ENCODE data around the gene NPY4R.
"Not testable (repeated sequence)": the region's sequence is repeated elsewhere in the genome, so short reads cannot be mapped to it uniquely, and the experiment has no call there.

Gene NPY4R

DNA sequence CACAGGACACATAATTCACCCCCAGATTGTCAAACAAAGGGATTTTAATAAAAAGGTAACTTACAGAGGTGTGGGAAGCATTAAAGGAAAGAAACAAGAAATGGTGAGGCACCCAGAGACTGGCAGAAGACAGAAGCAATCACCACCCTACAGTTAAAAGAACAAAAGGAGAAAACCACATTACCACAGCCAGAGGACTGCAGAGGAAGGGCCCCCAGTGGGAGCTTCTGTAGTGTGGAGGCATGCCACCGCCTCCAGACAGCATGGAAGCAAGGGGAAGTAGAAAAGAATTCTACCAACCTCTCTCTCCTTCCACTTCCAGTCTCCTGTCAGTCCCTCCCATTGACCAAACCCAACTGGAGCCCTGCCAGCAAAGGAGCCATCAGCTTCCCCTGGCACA, 4.4 kb upstream of the NPY4R start:
- not testable (repeated sequence) for H3K36me3 ChIP-seq (ENCODE audit: control insufficient read depth in 1 of 2, insufficient read depth in 2 of 2, low read length in 2 of 2); H2BK12ac ChIP-seq (ENCODE audit: low read length); DNase-seq; H2AK5ac ChIP-seq (ENCODE audit: low read length); H3K4me1 ChIP-seq (ENCODE audit: control insufficient read depth in 1 of 2, insufficient read depth in 2 of 2, low read length in 2 of 2); H4K12ac ChIP-seq (ENCODE audit: low read depth, low read length); H3K4me2 ChIP-seq (ENCODE audit: low read length); H3K18ac ChIP-seq (ENCODE audit: low read length); H4K8ac ChIP-seq (ENCODE audit: low read depth, low read length); H4K91ac ChIP-seq (ENCODE audit: low read depth, low read length); H2BK120ac ChIP-seq (ENCODE audit: insufficient read depth, low read length, poor library complexity); H3K9me3 ChIP-seq (ENCODE audit: insufficient read depth, low read depth, low read length); H2BK5ac ChIP-seq (ENCODE audit: low read depth, low read length, poor library complexity); H3K27me3 ChIP-seq (ENCODE audit: insufficient read depth, low read length); H2AFZ ChIP-seq (ENCODE audit: insufficient read depth, low read length, poor library complexity); H3K79me1 ChIP-seq (ENCODE audit: low read length); H3K27ac ChIP-seq (ENCODE audit: low read depth, low read length); H3K4ac ChIP-seq (ENCODE audit: low read depth, low read length); H3K14ac ChIP-seq (ENCODE audit: low read length); H3K23ac ChIP-seq (ENCODE audit: low read length); H3K79me2 ChIP-seq (ENCODE audit: control insufficient read depth, insufficient read depth, low read length, poor library complexity); H3K4me3 ChIP-seq (ENCODE audit: low read depth, low read length); H3K9ac ChIP-seq (ENCODE audit: low read length)
- no CpG with 5 or more reads among the region's 1 CpG for WGBS (ENCODE audit: extremely low coverage, insufficient coverage, insufficient read length)

DNA sequence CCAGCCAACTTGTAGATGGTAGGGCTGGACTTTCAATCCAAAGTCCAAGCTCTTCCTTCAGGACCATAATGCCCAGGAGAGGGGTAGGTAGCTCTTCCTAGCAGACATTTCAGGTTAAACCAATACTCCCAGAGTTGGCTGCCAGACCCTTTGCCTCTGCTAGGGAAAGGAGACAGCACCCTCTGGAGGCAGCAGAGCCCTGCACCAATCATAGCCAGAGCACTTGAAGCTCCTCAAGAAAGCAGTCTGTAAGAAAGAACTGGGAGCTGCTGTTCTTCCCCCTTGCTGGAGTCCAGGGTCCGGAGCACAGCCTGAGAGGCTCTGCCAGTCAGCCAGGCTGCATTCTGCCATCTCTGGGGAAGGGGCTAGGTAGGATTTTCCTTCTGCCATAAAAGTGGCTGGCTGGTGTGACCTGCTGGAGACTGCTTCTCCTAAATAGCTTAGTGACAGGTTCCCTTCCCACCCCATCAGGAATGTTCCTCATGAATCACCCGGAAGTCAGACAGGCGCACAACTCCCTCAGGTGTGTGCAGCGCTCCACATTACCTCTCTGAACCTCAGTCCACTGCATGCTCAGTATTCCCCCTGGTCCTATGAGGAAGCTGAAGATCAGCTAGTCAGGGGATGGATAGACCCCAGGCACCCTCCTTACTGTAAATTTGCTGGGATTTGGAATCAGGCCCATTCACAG, 2.5 kb upstream of the NPY4R start:
- not testable (repeated sequence) for H2BK120ac ChIP-seq (ENCODE audit: insufficient read depth, low read length, poor library complexity); H3K4ac ChIP-seq (ENCODE audit: low read depth, low read length); H3K36me3 ChIP-seq (ENCODE audit: control insufficient read depth in 1 of 2, insufficient read depth in 2 of 2, low read length in 2 of 2); H3K4me3 ChIP-seq (ENCODE audit: low read depth, low read length); H2AFZ ChIP-seq (ENCODE audit: insufficient read depth, low read length, poor library complexity); H3K4me1 ChIP-seq (ENCODE audit: control insufficient read depth in 1 of 2, insufficient read depth in 2 of 2, low read length in 2 of 2); H3K14ac ChIP-seq (ENCODE audit: low read length); H3K18ac ChIP-seq (ENCODE audit: low read length); H3K23ac ChIP-seq (ENCODE audit: low read length); H3K9me3 ChIP-seq (ENCODE audit: insufficient read depth, low read depth, low read length); H2AK5ac ChIP-seq (ENCODE audit: low read length); H3K79me2 ChIP-seq (ENCODE audit: control insufficient read depth, insufficient read depth, low read length, poor library complexity); H2BK12ac ChIP-seq (ENCODE audit: low read length); H3K9ac ChIP-seq (ENCODE audit: low read length); H3K27me3 ChIP-seq (ENCODE audit: insufficient read depth, low read length); DNase-seq; H3K4me2 ChIP-seq (ENCODE audit: low read length); H2BK5ac ChIP-seq (ENCODE audit: low read depth, low read length, poor library complexity); H3K27ac ChIP-seq (ENCODE audit: low read depth, low read length); H4K91ac ChIP-seq (ENCODE audit: low read depth, low read length); H4K12ac ChIP-seq (ENCODE audit: low read depth, low read length); H4K8ac ChIP-seq (ENCODE audit: low read depth, low read length); H3K79me1 ChIP-seq (ENCODE audit: low read length)
- WGBS (ENCODE audit: extremely low coverage, insufficient coverage, insufficient read length), result no CpG with 5 or more reads among the region's 4 CpGs

DNA sequence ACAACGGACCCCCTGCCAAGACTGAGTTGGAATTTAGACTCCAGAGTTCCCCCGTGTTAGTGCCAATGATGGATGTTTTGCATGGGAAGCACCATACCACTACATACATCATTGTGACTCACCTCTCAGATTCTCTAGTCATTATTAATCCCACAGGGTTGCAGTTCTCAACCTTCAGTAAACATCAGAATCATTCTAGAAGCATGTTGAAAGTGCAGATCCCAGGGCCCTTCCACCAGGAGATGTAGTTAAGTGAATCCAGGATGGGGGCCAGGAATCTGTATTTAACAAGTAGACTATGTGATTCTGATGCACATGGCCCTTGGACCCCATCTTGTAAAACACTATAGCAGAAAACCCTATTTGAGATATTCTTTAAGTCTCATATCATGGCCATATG, 2.1 kb downstream of the NPY4R start:
- H4K12ac ChIP-seq (ENCODE audit: low read depth, low read length); H3K27ac ChIP-seq (ENCODE audit: low read depth, low read length); DNase-seq; H3K18ac ChIP-seq (ENCODE audit: low read length); H3K36me3 ChIP-seq (ENCODE audit: control insufficient read depth in 1 of 2, insufficient read depth in 2 of 2, low read length in 2 of 2); H3K4me2 ChIP-seq (ENCODE audit: low read length); H2BK5ac ChIP-seq (ENCODE audit: low read depth, low read length, poor library complexity); H2AFZ ChIP-seq (ENCODE audit: insufficient read depth, low read length, poor library complexity); H4K91ac ChIP-seq (ENCODE audit: low read depth, low read length); H3K9me3 ChIP-seq (ENCODE audit: insufficient read depth, low read depth, low read length); H4K8ac ChIP-seq (ENCODE audit: low read depth, low read length); H3K4ac ChIP-seq (ENCODE audit: low read depth, low read length); H3K27me3 ChIP-seq (ENCODE audit: insufficient read depth, low read length); H2AK5ac ChIP-seq (ENCODE audit: low read length); H2BK120ac ChIP-seq (ENCODE audit: insufficient read depth, low read length, poor library complexity); H3K14ac ChIP-seq (ENCODE audit: low read length); H3K4me1 ChIP-seq (ENCODE audit: control insufficient read depth in 1 of 2, insufficient read depth in 2 of 2, low read length in 2 of 2); H2BK12ac ChIP-seq (ENCODE audit: low read length); H3K9ac ChIP-seq (ENCODE audit: low read length); H3K79me2 ChIP-seq (ENCODE audit: control insufficient read depth, insufficient read depth, low read length, poor library complexity); H3K23ac ChIP-seq (ENCODE audit: low read length); H3K79me1 ChIP-seq (ENCODE audit: low read length); H3K4me3 ChIP-seq (ENCODE audit: low read depth, low read length): not testable (repeated sequence)
- no CpG with 5 or more reads among the region's 2 CpGs for WGBS (ENCODE audit: extremely low coverage, insufficient coverage, insufficient read length)

DNA sequence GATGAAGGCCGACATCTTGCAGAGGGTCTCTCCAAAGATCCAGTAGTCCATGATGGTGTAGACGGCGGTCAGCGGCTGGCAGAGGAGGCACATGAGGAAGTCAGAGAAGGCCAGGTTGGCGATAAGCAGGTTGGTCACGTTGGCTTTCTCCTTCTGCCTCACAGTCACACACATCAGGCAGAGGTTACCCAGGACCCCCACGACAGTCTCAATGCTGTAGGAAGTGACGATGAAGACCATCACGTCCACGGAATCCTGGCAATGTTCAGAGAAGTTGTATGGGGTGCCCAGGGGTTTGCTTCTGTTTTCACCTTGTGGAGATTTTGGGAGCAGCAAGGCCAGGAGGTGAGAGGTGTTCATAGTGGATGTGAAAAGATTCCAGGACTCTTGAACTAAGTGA, 3.5 kb downstream of the NPY4R start:
- H3K4ac ChIP-seq (ENCODE audit: low read depth, low read length); H3K9me3 ChIP-seq (ENCODE audit: insufficient read depth, low read depth, low read length); H3K27ac ChIP-seq (ENCODE audit: low read depth, low read length); H2AK5ac ChIP-seq (ENCODE audit: low read length); H4K91ac ChIP-seq (ENCODE audit: low read depth, low read length); H3K36me3 ChIP-seq (ENCODE audit: control insufficient read depth in 1 of 2, insufficient read depth in 2 of 2, low read length in 2 of 2); H3K79me1 ChIP-seq (ENCODE audit: low read length); H3K23ac ChIP-seq (ENCODE audit: low read length); H4K8ac ChIP-seq (ENCODE audit: low read depth, low read length); H3K14ac ChIP-seq (ENCODE audit: low read length); H3K9ac ChIP-seq (ENCODE audit: low read length); H3K27me3 ChIP-seq (ENCODE audit: insufficient read depth, low read length); H2BK12ac ChIP-seq (ENCODE audit: low read length); H2BK5ac ChIP-seq (ENCODE audit: low read depth, low read length, poor library complexity); H3K18ac ChIP-seq (ENCODE audit: low read length); H3K4me2 ChIP-seq (ENCODE audit: low read length); H4K12ac ChIP-seq (ENCODE audit: low read depth, low read length); DNase-seq; H3K4me3 ChIP-seq (ENCODE audit: low read depth, low read length); H3K79me2 ChIP-seq (ENCODE audit: control insufficient read depth, insufficient read depth, low read length, poor library complexity); H3K4me1 ChIP-seq (ENCODE audit: control insufficient read depth in 1 of 2, insufficient read depth in 2 of 2, low read length in 2 of 2); H2AFZ ChIP-seq (ENCODE audit: insufficient read depth, low read length, poor library complexity); H2BK120ac ChIP-seq (ENCODE audit: insufficient read depth, low read length, poor library complexity): not testable (repeated sequence)
- no CpG with 5 or more reads among the region's 10 CpGs for WGBS (ENCODE audit: extremely low coverage, insufficient coverage, insufficient read length)

Measured in trophoblast cell (in vitro differentiated cells and primary cell).